OCI-LY7 (cell line): Measurements from ENCODE around the gene FAM217B. TPM values are rescaled to one million over a fixed set of nuclear protein-coding genes. Genes with fewer than 3 reads are reported as not detected.

Experiments
- BruUV-seq: library from RNA; stranded (reverse); fragments of 400-500 nt; replicated peaks from 2 replicates; lab custom pipeline; 2021; lab: Mats Ljungman, UMichigan
- CTCF ChIA-PET: fragments of 300-600 bp; sonication (Branson Sonifier 250); formaldehyde crosslinking; loops from one replicate; lab custom pipeline; 2022; ENCODE audit warnings: antibody characterized with exemption; ENCODE audit not compliant: unreplicated experiment; lab: Charles Lee
- POLR2A ChIA-PET: fragments of 300-600 bp; sonication (Branson Sonifier 250); formaldehyde crosslinking; loops from one replicate; lab custom pipeline; 2022; ENCODE audit warnings: antibody characterized with exemption; lab: Charles Lee
- DNase-seq: peaks from one replicate; pipeline ENCODE4 v3.0.0-alpha.2; 2015; ENCODE audit warnings: low spot score
- H2AFZ ChIP-seq: fragments of 200-600 bp; sonication (generic), shearing (Covaris generic); 2 replicates; pipeline ENCODE4 v1.6.1; 2014; ENCODE audit warnings: mild to moderate bottlenecking, antibody characterized with exemption, low read length, moderate library complexity
- H3K27ac ChIP-seq: fragments of 200-600 bp; sonication (generic); 2 replicates; pipeline ENCODE4 v1.5.1; 2014; ENCODE audit warnings: mixed run types, low read depth, mild to moderate bottlenecking, moderate library complexity, low read length, inconsistent platforms; ENCODE audit not compliant: poor library complexity, severe bottlenecking
- H3K36me3 ChIP-seq: fragments of 200-600 bp; sonication (generic); 2 replicates; pipeline ENCODE4 v1.6.1; 2014; ENCODE audit warnings: mild to moderate bottlenecking, antibody characterized with exemption, low read length, moderate library complexity, mixed read lengths; ENCODE audit not compliant: insufficient read depth
- H3K4me1 ChIP-seq: fragments of 200-600 bp; sonication (generic); 2 replicates; pipeline ENCODE4 v1.5.1; 2014; ENCODE audit warnings: mild to moderate bottlenecking, low read length; ENCODE audit not compliant: insufficient read depth, poor library complexity, severe bottlenecking
- H3K4me2 ChIP-seq: fragments of 200-600 bp; sonication (generic); 2 replicates; pipeline ENCODE4 v1.6.1; 2014; ENCODE audit warnings: mild to moderate bottlenecking, low read length
- H3K4me3 ChIP-seq: fragments of 200-600 bp; sonication (generic); 2 replicates; pipeline ENCODE4 v1.5.1; 2014; ENCODE audit warnings: mild to moderate bottlenecking, low read depth, low read length; ENCODE audit not compliant: poor library complexity, severe bottlenecking
- H3K79me2 ChIP-seq: fragments of 200-600 bp; sonication (generic); 2 replicates; pipeline ENCODE4 v1.6.1; 2016; ENCODE audit warnings: low read depth, mild to moderate bottlenecking, low read length, moderate library complexity, mixed read lengths; ENCODE audit not compliant: insufficient read depth
- H3K9me2 ChIP-seq: fragments of 200-600 bp; sonication (generic); 2 replicates; pipeline ENCODE4 v1.6.1; 2016; ENCODE audit warnings: mild to moderate bottlenecking, low read length, mixed read lengths; ENCODE audit not compliant: insufficient read depth
- H3K9me3 ChIP-seq: fragments of 200-600 bp; sonication (generic); 2 replicates; pipeline ENCODE4 v1.6.1; 2014; ENCODE audit warnings: mild to moderate bottlenecking, mixed run types, low read length, mixed read lengths
- H4K20me1 ChIP-seq: fragments of 200-600 bp; sonication (generic); 2 replicates; pipeline ENCODE4 v1.6.1; 2014; ENCODE audit warnings: mild to moderate bottlenecking, antibody characterized with exemption, low read length, moderate library complexity, mixed read lengths; ENCODE audit not compliant: insufficient read depth
- CTCF ChIP-seq: fragments of 200-600 bp; sonication (generic); conservative IDR thresholded peaks from 2 replicates; pipeline ENCODE4 v1.5.1; 2014; ENCODE audit warnings: mild to moderate bottlenecking, antibody characterized with exemption, low read length, moderate library complexity, mixed read lengths
- EZH2phosphoT487 ChIP-seq: fragments of 200-600 bp; sonication (generic); IDR thresholded peaks from 2 replicates; pipeline ENCODE4 v1.6.1; 2018; ENCODE audit warnings: low read depth, borderline replicate concordance, mild to moderate bottlenecking, mixed run types, antibody characterized with exemption, low read length, moderate library complexity, mixed read lengths
- intact Hi-C: fragments of 100-400 bp; cut with micrococcal nuclease; formaldehyde crosslinking; loops from one replicate; pipeline ENCODE4 v1.10.0; 2022; ENCODE audit not compliant: unreplicated experiment
- total RNA-seq, 2 experiments: library from RNA; depleted of rRNA in 1 of 2; stranded (reverse); fragments of >200 nt in 1 of 2; shearing (Covaris generic) in 1 of 2; gene quantifications; 2 replicates each; pipeline ENCODE4 v1.2.3, GENCODE V29; 2014 to 2022

The FAM217B gene
- total RNA-seq, 2 experiments from 2014 or later: 18.0 to 28.3 TPM

GRCh38 chr20:59920944-59921343 lies 19.2 kb upstream of the FAM217B start:
- Histone ChIP-seq H4K20me1 (no peaks in the 10 kb centered on the region), H3K9me2 (no peaks in the 10 kb centered on the region), H3K27ac (no peak overlapping the region), H3K4me2 (no peak overlapping the region), H2AFZ (no peak overlapping the region), H3K79me2 (no peaks in the 10 kb centered on the region), H3K9me3 (no peaks in the 10 kb centered on the region), H3K36me3 (no peaks in the 10 kb centered on the region), H3K4me3 (no peak overlapping the region), H3K4me1 (no peaks in the 10 kb centered on the region)
- CTCF ChIA-PET: no interaction called here
- DNase-seq: no peak
- no TSS peak for BruUV-seq
- POLR2A ChIA-PET: interaction anchor here (0.9 kb wide), 1 partner anchor 11 kb away, joined by 3 read pairs; no protein-coding TSS in a partner anchor
- intact Hi-C loops: no loop called here
- TF ChIP-seq EZH2phosphoT487 (no peak), CTCF (no peak)

- TF ChIP-seq CTCF (no peak), EZH2phosphoT487 (no peak)
- Histone ChIP-seq H3K4me3 (no peak overlapping the region), H4K20me1 (no peaks in the 10 kb centered on the region), H3K4me1 (no peaks in the 10 kb centered on the region), H3K9me3 (no peaks in the 10 kb centered on the region), H3K79me2 (no peaks in the 10 kb centered on the region), H3K9me2 (no peaks in the 10 kb centered on the region), H3K4me2 (no peak overlapping the region), H2AFZ (no peak overlapping the region), H3K36me3 (no peaks in the 10 kb centered on the region), H3K27ac (no peak overlapping the region)
- no TSS peak for BruUV-seq
- intact Hi-C loops: no loop called here
- POLR2A ChIA-PET: no interaction called here
- CTCF ChIA-PET: no interaction called here
- DNase-seq: no peak
Observed at GRCh38 chr20:59923514-59923913, 16.7 kb upstream of the FAM217B start.

GRCh38 chr20:59925359-59925758 lies 14.8 kb upstream of the FAM217B start:
- intact Hi-C loops: no loop called here
- DNase-seq: no peak
- Histone ChIP-seq H3K9me3 (no peaks in the 10 kb centered on the region), H3K9me2 (no peaks in the 10 kb centered on the region), H2AFZ (no peak overlapping the region), H3K4me3 (no peak overlapping the region), H3K36me3 (no peaks in the 10 kb centered on the region), H3K27ac (no peak overlapping the region), H4K20me1 (no peaks in the 10 kb centered on the region), H3K4me2 (no peak overlapping the region), H3K4me1 (no peaks in the 10 kb centered on the region), H3K79me2 (no peaks in the 10 kb centered on the region)
- ChIA-PET CTCF (no interaction called here), POLR2A (no interaction called here)
- TF ChIP-seq CTCF (no peak), EZH2phosphoT487 (no peak)
- no TSS peak for BruUV-seq
